MG63 (cell line): Measurements from ENCODE around the gene MYOZ3. TPM values are rescaled to one million over a fixed set of nuclear protein-coding genes. Genes with fewer than 3 reads are reported as not detected.

Source experiments
- DNase-seq: peaks from one replicate; pipeline ENCODE4 v3.0.0-alpha.2; 2020
- H3K27me3 ChIP-seq: fragments of 250-450 bp; sonication (Bioruptor Pico); 2 replicates; pipeline ENCODE4 v1.5.1; 2020; ENCODE audit warnings: mild to moderate bottlenecking, moderate library complexity
- H3K36me3 ChIP-seq: fragments of 250-450 bp; sonication (Bioruptor Pico); 2 replicates; pipeline ENCODE4 v1.5.1; 2020; ENCODE audit warnings: mild to moderate bottlenecking, moderate library complexity
- H3K4me3 ChIP-seq: fragments of 250-450 bp; sonication (Bioruptor Pico); 2 replicates; pipeline ENCODE4 v1.5.1; 2020; ENCODE audit warnings: mild to moderate bottlenecking, moderate library complexity
- H3K9me3 ChIP-seq: fragments of 250-450 bp; sonication (Bioruptor Pico); 2 replicates; pipeline ENCODE4 v1.5.1; 2020; ENCODE audit warnings: mild to moderate bottlenecking, moderate library complexity
- total RNA-seq: library from RNA; depleted of rRNA; stranded (reverse); fragments of >200 nt; shearing (Covaris generic); gene quantifications from 2 replicates; pipeline ENCODE4 v1.2.3, GENCODE V29; 2014; ENCODE audit warnings: low replicate concordance

MYOZ3 gene
- total RNA-seq, 1 experiment from 2014 or later = 0.03 TPM

DNA sequence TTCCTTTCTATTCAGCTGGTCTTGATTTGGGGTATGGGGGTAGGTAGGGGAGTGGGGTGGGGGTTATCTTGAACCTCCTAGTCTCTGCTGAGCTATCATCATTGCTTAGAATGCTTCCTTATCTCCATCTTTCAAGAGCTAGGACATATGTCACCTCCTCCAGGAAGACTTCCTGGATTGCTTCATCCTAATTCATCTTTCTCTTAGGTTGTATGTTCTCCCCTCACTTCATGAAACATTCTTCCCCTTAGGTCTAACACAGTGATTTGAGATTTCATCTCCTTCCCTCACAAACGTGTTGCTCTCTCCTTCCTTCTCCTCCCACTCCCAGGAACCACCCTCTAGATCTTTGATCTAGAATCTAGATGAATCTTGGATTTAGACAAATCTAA, 23.0 kb upstream of the MYOZ3 start:
- no peak for DNase-seq
- no peaks in the 10 kb centered on the region for H3K9me3 ChIP-seq
- H3K27me3 ChIP-seq = no peaks in the 10 kb centered on the region
- no peak overlapping the region for H3K4me3 ChIP-seq
- H3K36me3 ChIP-seq = no peaks in the 10 kb centered on the region

DNA sequence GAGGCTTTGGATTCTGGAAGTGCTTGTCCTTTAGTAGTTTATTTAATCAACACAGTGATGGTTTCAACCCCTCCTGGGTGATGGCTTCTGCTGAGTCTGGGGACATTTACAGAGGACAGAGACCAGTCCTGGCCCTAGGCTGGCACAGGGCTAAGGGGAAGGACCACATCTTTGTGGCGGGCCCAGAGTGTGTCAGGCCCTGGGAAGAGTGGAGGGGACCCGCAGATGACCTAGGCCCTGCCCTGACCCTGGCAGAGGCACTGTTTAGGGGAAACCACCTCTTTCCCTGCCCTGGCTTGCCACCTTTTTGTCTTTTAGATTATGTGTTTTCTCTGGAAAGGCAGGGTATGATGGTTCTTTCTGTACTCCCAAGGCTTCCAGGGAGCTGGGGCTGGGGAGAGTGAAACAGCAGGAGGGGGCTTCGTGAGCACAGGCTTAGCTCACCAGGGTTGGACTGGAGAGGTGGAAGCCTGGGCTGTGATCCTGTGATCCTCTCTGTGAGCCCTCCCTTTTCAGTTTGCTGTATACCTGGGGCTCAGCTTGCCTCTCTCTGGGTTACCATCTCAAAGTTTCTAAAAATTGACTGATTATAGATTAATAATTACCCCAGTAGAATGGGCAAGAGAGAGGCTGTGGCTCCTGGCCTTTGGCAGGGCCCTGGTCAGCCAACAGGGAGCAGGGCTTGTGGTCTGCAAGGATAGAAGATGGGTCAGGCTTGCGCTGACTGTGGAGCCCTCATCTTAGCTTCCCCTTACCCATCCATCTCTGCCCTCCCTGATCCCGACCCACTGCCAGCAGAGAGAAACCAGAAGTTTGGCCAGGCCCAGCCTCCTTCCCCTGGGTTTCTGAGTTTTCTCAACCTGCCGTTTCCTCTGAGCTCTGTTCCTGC, 22.3 kb upstream of the MYOZ3 start:
- DNase-seq = no peak
- Histone ChIP-seq H3K27me3 (no peaks in the 10 kb centered on the region), H3K36me3 (no peaks in the 10 kb centered on the region), H3K4me3 (no peak overlapping the region), H3K9me3 (no peaks in the 10 kb centered on the region)

DNA sequence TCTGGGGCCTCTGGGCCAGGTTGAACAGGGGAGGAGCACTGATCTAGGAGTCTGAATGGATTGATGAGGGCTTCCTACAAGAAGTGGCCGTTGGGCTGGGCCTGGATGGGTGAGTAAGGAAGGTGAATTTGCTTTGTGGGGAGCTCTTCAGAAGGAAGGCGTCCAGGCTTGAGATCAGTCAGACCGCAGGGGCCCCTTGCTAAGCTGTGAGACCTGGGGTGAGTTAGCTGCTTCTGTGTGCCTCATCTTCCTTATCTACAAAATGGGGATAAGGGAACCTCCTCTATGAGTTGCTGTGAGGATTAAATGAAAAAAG, 21.7 kb upstream of the MYOZ3 start:
- DNase-seq = no peak

DNA sequence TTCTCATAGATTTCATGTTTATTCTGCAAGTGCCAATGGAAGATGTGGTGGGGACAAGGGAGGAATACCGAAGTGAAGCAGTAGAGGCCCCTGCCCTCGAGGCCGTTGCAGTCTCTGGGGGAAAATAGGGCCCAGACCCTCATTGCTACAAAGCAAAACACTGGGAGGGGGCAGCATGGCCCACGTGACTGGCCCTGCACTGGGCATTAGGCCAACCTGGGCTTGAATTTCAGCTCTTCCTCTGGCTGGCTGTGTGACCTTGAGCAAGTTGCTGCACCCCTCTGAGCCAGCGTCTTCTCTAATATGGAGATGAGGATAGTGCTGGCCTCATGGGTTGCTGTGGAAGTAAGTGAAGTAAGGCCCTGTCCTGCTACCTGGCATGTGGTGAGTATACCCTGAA, 21.3 kb upstream of the MYOZ3 start:
- DNase-seq = no peak
- H3K4me3 ChIP-seq = no peak overlapping the region
- H3K9me3 ChIP-seq = no peaks in the 10 kb centered on the region
- H3K27me3 ChIP-seq = no peaks in the 10 kb centered on the region
- H3K36me3 ChIP-seq = no peaks in the 10 kb centered on the region

More for the DNA sequence above, 21.7 kb upstream of the MYOZ3 start:
- Histone ChIP-seq H3K36me3 (no peaks in the 10 kb centered on the region), H3K27me3 (no peaks in the 10 kb centered on the region), H3K4me3 (no peak overlapping the region), H3K9me3 (no peaks in the 10 kb centered on the region)

DNA sequence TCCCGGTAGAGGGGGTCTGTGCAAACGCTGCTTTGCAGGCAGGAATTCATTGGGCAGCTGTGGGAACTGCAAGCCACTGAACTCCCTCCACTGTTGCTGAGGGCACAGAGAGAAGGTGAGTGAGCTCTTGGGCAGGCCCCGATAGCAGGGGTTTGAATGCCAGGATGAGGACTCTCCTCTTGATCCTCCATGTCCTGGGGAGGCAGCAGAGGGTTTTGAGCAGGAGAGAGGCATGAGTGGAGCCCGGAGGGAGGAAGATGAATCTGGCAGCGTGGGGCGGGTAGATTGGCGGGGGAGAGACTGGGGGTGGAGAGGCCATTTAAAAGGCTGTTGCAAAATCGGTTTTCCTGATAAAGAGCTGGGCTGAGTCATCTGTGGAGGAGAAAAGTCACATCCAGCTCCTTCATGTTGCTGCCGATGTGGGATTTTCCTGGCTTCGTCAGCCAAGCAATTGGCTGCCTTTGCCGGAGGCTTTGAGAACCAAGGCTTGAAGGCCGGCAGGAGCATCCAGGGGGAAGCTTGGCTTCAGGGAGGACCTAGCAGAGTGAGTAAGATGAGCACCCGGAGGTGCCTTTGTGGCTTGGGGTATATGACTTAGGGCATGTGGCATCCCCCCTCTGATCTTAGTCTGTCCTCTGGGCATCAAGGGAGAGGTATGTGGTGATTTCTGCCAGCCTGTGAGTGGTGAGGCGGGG, 20.6 kb upstream of the MYOZ3 start, which contains the start of gene SYNPO:
Gene SYNPO (plus strand): TSS at position 350 of the 695 bp plus-strand sequence. CDS start 7,616 bp downstream, outside the sequence.
- Histone ChIP-seq H3K9me3 (no peaks in the 10 kb centered on the region), H3K36me3 (no peaks in the 10 kb centered on the region), H3K27me3 (no peaks in the 10 kb centered on the region), H3K4me3 (peak within 1 kb of the TSS; percentile 15)
- peak; percentile 99 for DNase-seq

DNA sequence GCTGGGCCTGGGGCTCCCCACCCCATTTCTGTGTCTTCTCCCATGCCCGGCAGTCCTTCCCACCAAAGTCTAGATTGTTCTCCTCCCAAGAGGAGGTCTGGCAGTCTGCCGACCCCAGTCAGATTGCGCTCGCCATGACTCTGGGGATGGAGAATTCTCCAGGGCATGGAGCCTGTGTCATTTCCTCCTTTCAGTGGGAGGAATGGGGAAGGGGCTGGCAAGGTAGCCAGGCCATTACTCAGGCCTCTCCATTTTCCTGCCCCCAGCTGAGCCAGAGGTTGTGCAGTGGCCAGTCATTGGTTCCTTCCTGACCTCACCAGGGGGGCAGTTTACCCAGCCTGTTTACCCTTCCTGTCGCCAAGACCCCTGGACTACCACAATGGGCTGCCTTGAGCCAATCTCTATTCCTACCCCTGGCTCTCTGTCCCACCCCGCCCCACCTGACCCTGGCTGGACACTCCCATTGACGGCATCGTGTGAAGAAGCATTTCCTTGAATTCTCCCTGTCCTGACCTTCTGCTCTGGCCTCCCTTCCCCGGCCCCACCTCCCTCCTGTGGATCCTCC, 20.0 kb upstream of the MYOZ3 start:
- Histone ChIP-seq H3K27me3 (no peaks in the 10 kb centered on the region), H3K36me3 (no peaks in the 10 kb centered on the region), H3K4me3 (peak overlapping the region; percentile 15), H3K9me3 (no peaks in the 10 kb centered on the region)
- DNase-seq = peak; percentile 99

DNA sequence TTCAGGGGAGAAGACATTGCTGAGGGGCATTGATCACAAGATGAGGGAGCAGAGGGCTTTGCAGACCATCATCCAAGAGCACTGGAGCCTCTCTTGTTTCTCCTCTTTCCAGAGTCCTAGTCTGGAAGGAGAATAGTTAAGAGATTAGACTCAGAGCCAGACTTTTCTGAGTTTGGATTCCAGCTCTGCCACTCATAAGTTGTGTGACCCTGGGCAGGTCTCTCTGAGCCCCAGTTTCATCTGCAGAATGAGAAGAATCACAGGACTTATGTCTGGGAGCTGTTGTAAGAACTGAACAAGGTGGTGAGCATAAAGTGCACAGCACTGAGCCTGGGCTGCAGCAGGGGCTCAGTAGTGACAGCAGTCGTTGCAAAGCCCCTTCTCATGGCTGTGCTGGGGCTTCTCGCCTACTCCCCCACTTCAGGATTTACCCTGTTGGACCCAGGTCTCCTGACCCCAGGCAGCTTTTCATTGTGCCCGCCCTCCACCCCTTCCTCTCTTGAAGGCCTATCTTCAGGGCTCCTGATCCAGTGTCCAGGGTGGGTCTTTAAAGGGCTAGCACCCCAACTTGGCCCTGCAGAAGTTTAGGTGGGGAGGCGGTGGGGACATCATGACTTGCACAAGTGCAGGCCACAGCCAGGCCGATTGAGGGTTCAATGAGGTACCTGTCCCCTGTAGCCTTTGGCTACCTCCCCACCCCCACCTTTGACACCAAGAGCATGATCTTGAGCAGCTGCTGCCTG, 19.1 kb upstream of the MYOZ3 start:
- DNase-seq = no peak
- Histone ChIP-seq H3K9me3 (no peaks in the 10 kb centered on the region), H3K4me3 (peak overlapping the region; percentile 15), H3K27me3 (no peaks in the 10 kb centered on the region), H3K36me3 (no peaks in the 10 kb centered on the region)

DNA sequence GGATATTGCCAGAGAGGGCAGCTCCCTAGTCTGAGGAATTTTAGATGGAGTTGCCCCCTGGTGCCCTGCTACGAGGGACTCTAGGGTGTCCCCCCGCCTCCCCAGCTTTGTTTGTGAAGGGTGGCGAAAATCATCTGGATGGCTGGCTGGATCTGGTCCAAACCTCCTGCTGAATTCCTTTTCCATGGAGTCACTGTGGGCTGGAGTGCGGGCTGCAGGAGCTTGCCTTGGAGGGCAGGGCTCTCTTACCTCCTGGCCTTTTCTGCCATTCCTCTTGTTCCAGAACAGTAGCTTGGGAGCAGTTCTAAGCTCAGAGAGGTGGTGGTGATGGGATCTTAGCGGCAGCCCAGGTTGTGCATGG, 18.5 kb upstream of the MYOZ3 start:
- no peaks in the 10 kb centered on the region for H3K9me3 ChIP-seq
- DNase-seq = peak; percentile 89
- no peaks in the 10 kb centered on the region for H3K36me3 ChIP-seq
- no peaks in the 10 kb centered on the region for H3K27me3 ChIP-seq
- no peak overlapping the region for H3K4me3 ChIP-seq

DNA sequence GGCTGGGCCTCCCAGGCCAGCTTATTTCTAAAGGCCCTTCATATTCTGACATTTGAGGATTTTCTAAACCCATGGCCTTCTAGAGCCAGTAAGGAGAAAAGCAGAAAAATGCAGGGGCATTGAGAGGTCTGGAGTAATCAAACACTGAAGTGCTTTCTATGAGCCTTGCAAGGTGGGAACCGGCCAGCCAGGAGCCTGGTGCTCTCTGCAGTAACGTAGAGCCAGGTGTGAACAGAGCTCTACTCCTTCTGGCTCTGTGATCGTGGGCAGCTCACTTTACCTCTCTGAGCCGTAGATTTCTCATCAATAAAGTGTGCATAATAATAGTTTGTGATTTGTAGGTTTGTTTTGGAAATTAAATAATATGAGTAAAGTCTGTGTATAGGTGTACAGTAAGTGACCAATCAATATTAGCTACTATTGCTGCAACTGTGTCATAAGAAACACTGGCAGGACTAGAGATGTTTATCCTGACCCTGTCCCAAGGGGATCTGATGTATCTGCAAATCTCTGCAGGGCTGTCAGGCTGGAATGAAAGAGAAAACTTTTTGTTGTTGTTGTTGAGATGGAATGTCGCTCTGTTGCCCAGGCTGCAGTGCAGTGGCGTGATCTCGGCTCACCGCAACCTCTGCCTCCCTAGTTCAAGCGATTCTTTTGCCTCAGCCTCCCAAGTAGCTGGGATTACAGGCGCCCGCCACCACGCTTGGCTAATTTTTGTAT, 17.9 kb upstream of the MYOZ3 start:
- no peak for DNase-seq
- Histone ChIP-seq H3K4me3 (no peak overlapping the region), H3K27me3 (no peaks in the 10 kb centered on the region), H3K9me3 (no peaks in the 10 kb centered on the region), H3K36me3 (no peaks in the 10 kb centered on the region)

DNA sequence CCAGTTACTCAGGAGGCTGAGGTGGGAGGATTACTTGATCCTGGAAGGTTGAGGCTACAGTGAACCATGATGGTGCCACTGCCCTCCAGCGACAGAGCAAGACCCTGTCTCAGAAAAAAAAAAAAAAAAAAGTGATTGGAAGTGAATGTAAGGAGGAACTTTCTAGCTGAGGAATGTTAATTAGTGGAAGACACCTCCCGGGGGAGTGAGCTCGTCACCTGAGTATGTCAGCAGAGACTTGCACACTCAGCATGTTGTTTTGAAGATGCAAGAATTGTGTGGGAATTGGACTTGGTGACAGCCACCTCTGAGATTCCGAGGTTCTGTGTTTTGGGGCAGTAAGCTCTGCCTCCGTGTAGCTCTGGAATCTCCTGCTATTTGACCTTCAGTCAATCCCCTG, 17.0 kb upstream of the MYOZ3 start:
- H3K27me3 ChIP-seq = no peaks in the 10 kb centered on the region
- no peak for DNase-seq
- H3K36me3 ChIP-seq = peaks cover 4% of the 10 kb centered on the region; the same call in 1 of the 2 replicates
- H3K9me3 ChIP-seq = no peaks in the 10 kb centered on the region
- no peak overlapping the region for H3K4me3 ChIP-seq

DNA sequence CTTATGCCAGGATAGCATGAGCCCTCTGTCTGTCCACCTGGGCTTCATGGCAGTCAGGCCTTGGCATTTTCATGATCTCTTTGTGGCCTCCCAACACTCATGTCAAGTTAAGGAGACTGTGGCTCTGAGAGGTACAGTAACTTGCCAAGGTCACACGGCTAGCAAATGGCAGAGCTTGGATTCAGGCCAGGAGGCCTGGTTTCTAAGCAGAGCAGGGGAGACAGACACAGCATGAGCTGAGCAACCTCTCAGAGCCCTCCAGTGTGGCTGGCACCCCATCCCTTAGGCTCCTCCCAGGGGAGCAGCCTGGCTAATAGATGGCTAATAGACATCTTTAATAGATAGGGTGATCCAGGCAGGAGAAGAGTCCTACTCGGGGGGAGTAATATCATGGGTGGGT, 16.5 kb upstream of the MYOZ3 start:
- DNase-seq = no peak
- no peak overlapping the region for H3K4me3 ChIP-seq
- H3K27me3 ChIP-seq = no peaks in the 10 kb centered on the region
- peaks cover 4% of the 10 kb centered on the region for H3K36me3 ChIP-seq
- H3K9me3 ChIP-seq = no peaks in the 10 kb centered on the region

DNA sequence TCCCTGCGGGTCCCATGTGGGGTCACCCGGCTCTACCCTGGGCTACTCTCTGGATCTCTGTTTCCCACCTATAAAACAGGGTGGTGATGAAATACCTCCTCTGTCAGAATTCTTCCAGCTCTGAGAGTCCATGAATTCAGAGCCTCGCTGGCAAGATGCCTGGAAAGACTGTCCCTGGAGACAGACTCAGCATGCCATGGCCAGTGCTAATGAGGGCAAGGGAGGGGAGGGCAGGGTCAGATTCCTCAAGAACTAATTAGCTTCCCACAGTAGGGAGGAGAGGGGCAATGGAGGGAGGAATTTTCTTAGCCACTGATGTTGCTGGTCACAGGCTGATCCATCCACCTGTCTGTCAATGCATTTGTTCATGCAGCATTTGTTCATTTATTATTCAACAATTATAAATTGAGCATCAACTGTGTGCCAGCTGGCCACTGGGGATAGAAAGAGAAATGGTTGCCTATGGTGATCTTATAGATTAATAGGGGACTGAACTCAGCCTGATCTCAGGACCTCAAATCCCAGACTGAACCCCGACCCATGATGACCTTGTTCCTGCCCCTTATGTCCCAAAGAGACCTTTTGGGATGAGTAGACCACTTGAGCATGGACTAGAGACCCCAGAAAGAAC, 15.9 kb upstream of the MYOZ3 start:
- Histone ChIP-seq H3K9me3 (no peaks in the 10 kb centered on the region), H3K4me3 (no peak overlapping the region), H3K36me3 (peaks cover 11% of the 10 kb centered on the region), H3K27me3 (no peaks in the 10 kb centered on the region)
- peak; percentile 79 for DNase-seq

DNA sequence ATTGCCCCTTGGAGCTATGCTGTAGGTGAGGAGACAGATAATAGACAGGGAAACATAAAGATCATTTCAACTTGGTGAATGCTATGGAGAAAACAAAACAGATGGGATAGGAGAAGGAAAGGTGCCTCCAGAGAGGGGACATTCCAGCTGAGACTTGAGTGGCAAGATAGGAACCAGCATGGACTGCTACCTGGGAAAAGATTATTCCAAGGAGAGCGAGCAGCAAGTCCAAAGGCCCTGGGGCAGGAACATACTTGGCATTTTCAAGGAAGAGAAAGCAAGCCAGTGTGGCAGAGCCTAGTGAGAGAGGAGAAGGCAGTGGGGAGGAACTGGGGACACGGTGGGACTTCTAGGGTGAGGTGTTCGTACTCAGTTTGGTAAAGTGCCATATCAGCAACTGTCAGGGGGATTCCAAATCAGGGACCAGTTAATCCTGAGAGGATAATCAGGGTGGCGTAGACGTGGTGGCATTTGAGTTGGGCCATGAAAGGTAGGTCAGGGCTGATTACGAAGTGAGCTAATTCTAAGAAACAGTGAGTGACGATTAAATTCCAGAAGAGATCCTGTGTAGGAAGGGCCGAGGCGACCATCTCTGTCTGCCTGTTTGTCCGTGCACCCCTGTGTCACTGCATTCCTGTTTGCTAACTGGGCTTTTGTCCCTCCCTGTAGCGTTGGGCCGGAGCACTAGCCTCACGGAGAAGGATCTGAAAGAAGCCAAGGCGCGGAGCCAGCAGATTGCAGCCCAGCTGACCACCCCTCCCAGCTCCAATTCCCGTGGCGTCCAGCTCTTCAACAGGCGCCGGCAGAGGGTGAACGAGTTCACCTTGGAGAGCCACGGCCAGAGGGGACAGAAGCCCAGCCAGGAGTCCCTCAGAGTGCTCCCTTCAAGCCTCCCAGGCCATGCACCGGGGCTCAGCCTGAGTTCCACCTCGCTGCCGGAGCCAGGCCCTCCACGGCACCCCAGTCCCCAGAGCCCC, 13.5 kb upstream of the MYOZ3 start:
- no peaks in the 10 kb centered on the region for H3K27me3 ChIP-seq
- DNase-seq = no peak
- H3K36me3 ChIP-seq = peaks cover 16% of the 10 kb centered on the region
- H3K9me3 ChIP-seq = no peaks in the 10 kb centered on the region
- no peak overlapping the region for H3K4me3 ChIP-seq

DNA sequence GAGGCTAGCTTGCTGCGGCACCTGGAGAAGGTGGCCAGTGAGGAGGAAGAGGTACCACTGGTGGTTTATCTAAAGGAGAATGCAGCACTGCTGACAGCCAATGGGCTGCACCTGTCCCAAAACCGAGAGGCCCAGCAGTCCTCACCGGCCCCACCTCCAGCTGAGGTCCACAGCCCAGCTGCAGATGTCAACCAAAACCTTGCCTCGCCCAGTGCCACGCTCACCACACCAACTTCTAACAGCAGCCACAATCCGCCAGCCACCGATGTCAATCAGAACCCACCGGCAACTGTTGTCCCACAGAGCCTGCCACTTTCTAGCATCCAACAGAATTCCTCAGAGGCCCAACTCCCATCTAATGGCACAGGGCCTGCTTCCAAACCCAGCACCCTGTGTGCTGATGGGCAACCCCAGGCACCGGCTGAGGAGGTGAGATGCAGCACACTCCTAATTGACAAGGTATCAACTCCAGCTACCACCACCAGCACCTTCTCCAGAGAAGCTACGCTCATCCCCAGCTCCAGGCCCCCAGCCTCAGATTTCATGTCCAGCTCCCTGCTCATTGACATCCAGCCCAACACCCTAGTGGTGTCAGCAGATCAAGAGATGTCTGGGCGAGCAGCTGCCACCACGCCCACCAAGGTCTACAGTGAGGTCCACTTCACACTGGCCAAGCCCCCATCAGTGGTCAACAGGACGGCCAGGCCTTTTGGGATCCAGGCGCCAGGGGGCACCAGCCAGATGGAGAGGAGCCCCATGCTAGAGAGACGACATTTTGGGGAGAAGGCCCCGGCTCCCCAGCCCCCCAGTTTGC, 12.6 kb upstream of the MYOZ3 start:
- Histone ChIP-seq H3K9me3 (no peaks in the 10 kb centered on the region), H3K4me3 (no peak overlapping the region), H3K36me3 (peaks cover 16% of the 10 kb centered on the region), H3K27me3 (no peaks in the 10 kb centered on the region)
- no peak for DNase-seq
